PC-9 (cell line): ENCODE results near the gene ARFRP1.

Source experiments
- CTCF ChIP-seq: fragments of 200-600 bp; sonication (generic); conservative IDR thresholded peaks from 2 replicates; pipeline ENCODE4 v1.6.1; 2017; ENCODE audit warnings: mixed run types, antibody characterized with exemption, mild to moderate bottlenecking, moderate library complexity
- EZH2 ChIP-seq: fragments of 200-600 bp; sonication (generic); IDR thresholded peaks from 2 replicates; pipeline ENCODE4 v1.8.0; 2017; ENCODE audit warnings: antibody characterized with exemption, low read depth

DNA sequence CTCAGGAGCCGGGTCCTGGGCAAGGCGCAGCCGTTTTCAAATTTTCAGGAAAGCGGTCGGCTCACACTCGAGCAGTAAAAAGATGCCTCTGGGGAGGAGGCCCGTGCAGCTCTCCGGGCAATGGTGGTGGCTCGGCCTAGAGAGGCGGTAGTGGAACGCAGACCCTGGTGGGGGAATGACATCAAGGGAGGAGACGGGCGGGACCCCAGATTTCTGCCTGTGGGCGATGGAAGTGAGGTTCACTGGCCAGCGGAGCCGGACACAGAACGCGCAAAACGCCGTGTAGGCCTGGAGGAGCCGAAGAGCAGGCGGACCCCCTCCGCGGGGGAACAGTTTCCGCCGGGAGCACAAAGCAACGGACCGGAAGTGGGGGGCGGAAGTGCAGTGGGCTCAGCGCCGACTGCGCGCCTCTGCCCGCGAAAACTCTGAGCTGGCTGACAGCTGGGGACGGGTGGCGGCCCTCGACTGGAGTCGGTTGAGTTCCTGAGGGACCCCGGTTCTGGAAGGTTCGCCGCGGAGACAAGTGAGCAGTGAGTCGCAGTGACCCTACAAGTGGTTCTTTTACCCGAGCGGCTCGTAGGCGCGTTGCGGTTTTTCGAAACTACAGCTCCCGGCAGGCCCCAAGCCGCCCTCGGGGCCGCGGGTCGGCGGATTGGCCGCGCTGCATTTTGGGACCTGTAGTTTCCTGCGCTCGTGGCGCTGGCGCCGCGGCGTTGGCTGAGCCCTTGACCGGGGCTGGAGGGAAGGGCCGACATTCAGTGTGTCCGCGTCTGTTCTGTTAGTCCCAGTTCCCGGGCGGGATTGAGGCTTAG, 49.6 kb downstream of the ARFRP1 start, which contains the start of gene RTEL1:
- TF ChIP-seq EZH2, result no peak
- TF ChIP-seq CTCF, result no peak
